Endothelial cell of umbilical vein (primary cell): ENCODE results near the gene PTPRE. TPM values are rescaled to one million over a fixed set of nuclear protein-coding genes. Genes with fewer than 3 reads are reported as not detected.
A peak's percentile ranks its signal among the peaks of the same experiment; 100 is the strongest.

Experiments
- BruUV-seq: library from RNA; stranded (reverse); fragments of 400-500 nt; replicated peaks from 2 replicates; lab custom pipeline; 2021; lab: Mats Ljungman, UMichigan
- CTCF ChIA-PET: fragments of 300-600, 350-600 bp; sonication (Branson Sonifier 250); formaldehyde crosslinking; loops from one replicate; lab custom pipeline; 2021; ENCODE audit warnings: antibody characterized with exemption, inconsistent platforms; lab: Charles Lee
- POLR2A ChIA-PET: fragments of 300-600, 350-600 bp; sonication (Branson Sonifier 250); formaldehyde crosslinking; loops from one replicate; lab custom pipeline; 2021; ENCODE audit warnings: antibody characterized with exemption, inconsistent platforms; lab: Charles Lee
- DNase-seq: peaks from one replicate; pipeline ENCODE4 v3.0.0-alpha.2; 2011; ENCODE audit warnings: low read depth, low spot score
- FAIRE-seq: peaks from 2 replicates; lab custom pipeline; 2011; peaks lifted over from hg19 to GRCh38; lab: Jason Lieb, UNC
- H2AFZ ChIP-seq: 2 replicates; pipeline ENCODE4 v1.6.0; 2012; ENCODE audit warnings: low read depth, low read length, control low read depth, inconsistent platforms
- H3K27ac ChIP-seq: 2 replicates; pipeline ENCODE4 v1.5.1; 2011; ENCODE audit warnings: low read depth, mild to moderate bottlenecking, control low read depth, low read length, moderate library complexity; ENCODE audit not compliant: insufficient read depth
- H3K27me3 ChIP-seq, 2 experiments: 2 replicates each; pipeline versions ENCODE4 v1.6.0 to v1.6.1; 2011; ENCODE audit warnings: low read length in 2 of 2, mixed read lengths in 1 of 2; ENCODE audit not compliant: control insufficient read depth in 2 of 2, insufficient read depth in 2 of 2
- H3K36me3 ChIP-seq, 2 experiments: 2 replicates in 1 of 2; 3 replicates in 1 of 2; pipeline ENCODE4 v1.5.1; 2011; ENCODE audit warnings: low read length in 2 of 2, mild to moderate bottlenecking in 1 of 2, moderate library complexity in 1 of 2; ENCODE audit not compliant: control insufficient read depth in 2 of 2, insufficient read depth in 2 of 2; ENCODE audit errors: extremely low read depth in 1 of 2
- H3K4me1 ChIP-seq: 3 replicates; pipeline ENCODE4 v1.5.1; 2011; ENCODE audit warnings: mild to moderate bottlenecking, low read length; ENCODE audit not compliant: control insufficient read depth, insufficient read depth; ENCODE audit errors: extremely low read depth
- H3K4me2 ChIP-seq: 2 replicates; pipeline ENCODE4 v1.6.1; 2011; ENCODE audit warnings: low read length, control low read depth, mixed read lengths; ENCODE audit not compliant: insufficient read depth
- H3K4me3 ChIP-seq, 3 experiments: fragments of 200-600 bp in 1 of 3; sonication (generic), shearing (Covaris generic) in 1 of 3; replicated peaks in 1 of 3; 2 replicates each; pipeline ENCODE4 v1.5.1; 2011 to 2016; ENCODE audit warnings: control low read depth in 3 of 3, low read length in 3 of 3, mild to moderate bottlenecking in 2 of 3, inconsistent platforms in 1 of 3, low read depth in 1 of 3, moderate library complexity in 1 of 3; ENCODE audit not compliant: insufficient read depth in 1 of 3
- H3K79me2 ChIP-seq: 2 replicates; pipeline ENCODE4 v1.6.0; 2012; ENCODE audit warnings: low read length, inconsistent platforms; ENCODE audit not compliant: control insufficient read depth, insufficient read depth
- H3K9ac ChIP-seq: replicated peaks from 2 replicates; pipeline ENCODE3; 2011; ENCODE audit warnings: low read length, control low read depth; ENCODE audit not compliant: insufficient read depth; ENCODE audit errors: extremely low read depth
- H3K9me1 ChIP-seq: replicated peaks from 3 replicates; pipeline ENCODE4 v1.6.0; 2011; ENCODE audit warnings: mild to moderate bottlenecking, low read length; ENCODE audit not compliant: control insufficient read depth, insufficient read depth; ENCODE audit errors: extremely low read depth
- H3K9me3 ChIP-seq: replicated peaks from 2 replicates; pipeline ENCODE4 v1.5.1; 2012; ENCODE audit warnings: low read length, inconsistent platforms; ENCODE audit not compliant: control insufficient read depth, insufficient read depth
- H4K20me1 ChIP-seq: replicated peaks from 2 replicates; pipeline ENCODE3; 2011; ENCODE audit warnings: mild to moderate bottlenecking, low read length; ENCODE audit not compliant: control insufficient read depth, insufficient read depth; ENCODE audit errors: extremely low read depth
- EZH2 ChIP-seq: IDR thresholded peaks from 2 replicates; pipeline ENCODE4 v1.6.1; 2012; ENCODE audit warnings: borderline replicate concordance, low read depth, mild to moderate bottlenecking, moderate library complexity, low read length, inconsistent platforms; ENCODE audit not compliant: severe bottlenecking
- FOS ChIP-seq: IDR thresholded peaks from 2 replicates; pipeline ENCODE4 v1.6.1; 2011; ENCODE audit warnings: mild to moderate bottlenecking, low read length, moderate library complexity, borderline replicate concordance; ENCODE audit not compliant: insufficient read depth
- GATA2 ChIP-seq: IDR thresholded peaks from 2 replicates; pipeline ENCODE4 v1.7.0; 2011; ENCODE audit warnings: low read depth, mild to moderate bottlenecking, moderate library complexity, mixed read lengths, low read length; ENCODE audit not compliant: insufficient read length, insufficient read depth
- JUN ChIP-seq: IDR thresholded peaks from 2 replicates; pipeline ENCODE4 v1.6.1; 2011; ENCODE audit warnings: borderline replicate concordance, low read depth; ENCODE audit not compliant: insufficient read length, insufficient read depth
- MYC ChIP-seq: IDR thresholded peaks from one replicate; pipeline ENCODE4 v1.6.1; 2011; ENCODE audit warnings: mild to moderate bottlenecking, low read depth, low read length
- POLR2A ChIP-seq: IDR thresholded peaks from 2 replicates; pipeline ENCODE4 v1.6.1; 2012; ENCODE audit warnings: low read depth, mild to moderate bottlenecking, control low read depth, low read length
- POLR2AphosphoS5 ChIP-seq: IDR thresholded peaks from 2 replicates; pipeline ENCODE4 v1.6.1; 2012; ENCODE audit warnings: low read depth, mild to moderate bottlenecking, control low read depth, low read length, moderate library complexity; ENCODE audit not compliant: insufficient read depth
- dilution Hi-C: fragments of 300-500 bp; cut with MboI; formaldehyde crosslinking; loops from one replicate; pipeline ENCODE4 v1.15.0; 2019; ENCODE audit warnings: low sequenced_read_pairs; ENCODE audit not compliant: extremely low pct_ligation_motif_present
- intact Hi-C: fragments of 100-400 bp; cut with micrococcal nuclease; formaldehyde crosslinking; loops from one replicate; pipeline ENCODE4 v1.10.0; 2022
- polyA plus RNA-seq, 4 experiments: library from polyadenylated mRNA; depleted of rRNA in 3 of 4; stranded (reverse) in 3 of 4; unstranded in 1 of 4; fragments of >200 nt; gene quantifications; 2 replicates each; pipeline versions ENCODE4 v1.2.1 to v1.2.3, GENCODE V29; 2011 to 2012; ENCODE audit warnings: missing spikeins in 1 of 4
- total RNA-seq: library from RNA; stranded (reverse); gene quantifications from 2 replicates; pipeline ENCODE4 v1.2.3, GENCODE V29; 2021
- TF ChIP-seq, protein P1 (sequence below), 2 donors: IDR thresholded peaks; 1 replicate in 1 of 2; 2 replicates in 1 of 2; pipeline ENCODE4 v1.5.1; 2011; ENCODE audit warnings: low read length in 2 of 2, mild to moderate bottlenecking in 2 of 2, moderate library complexity in 2 of 2, control low read depth in 1 of 2, inconsistent platforms in 1 of 2, low read depth in 1 of 2; ENCODE audit not compliant: insufficient read depth in 1 of 2; ENCODE audit errors: extremely low read depth in 1 of 2
- TF ChIP-seq, protein P2 (sequence below): IDR thresholded peaks from 2 replicates; pipeline ENCODE4 v1.6.1; 2011; ENCODE audit not compliant: insufficient read depth, insufficient read length

Gene PTPRE
- total and polyA plus RNA-seq, 2 donors (not counting 3 experiments of a cell fraction or from before 2014, with no cell fraction given): 37.3 to 116 TPM

DNA sequence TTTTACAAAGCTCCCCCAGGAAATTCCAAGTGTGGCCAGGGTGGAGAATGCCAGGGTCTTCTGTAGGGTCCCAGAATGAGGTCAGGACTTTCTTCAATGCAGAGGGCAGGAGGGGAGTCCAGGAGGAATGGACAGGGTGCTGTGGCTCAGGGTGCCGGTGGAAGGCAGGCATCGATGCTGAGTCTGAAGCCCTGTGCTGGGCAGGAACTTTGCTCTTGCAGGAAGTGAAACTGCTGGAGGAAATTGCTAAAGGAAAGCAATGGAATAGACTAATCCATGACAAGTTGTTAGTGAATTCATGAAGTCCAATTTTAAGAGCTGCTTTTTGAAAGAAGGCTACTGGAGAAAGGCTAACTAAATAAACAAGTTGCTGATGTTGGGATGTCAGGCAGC is 14.8 kb downstream of the PTPRE start:
- Histone ChIP-seq H3K36me3 (peaks cover 0 to 5% of the 10 kb centered on the region in 2 experiments), H2AFZ (no peak overlapping the region), H3K27ac (peak overlapping the region; percentile 72), H3K4me1 (peaks cover 69% of the 10 kb centered on the region), H4K20me1 (no peaks in the 10 kb centered on the region), H3K79me2 (peaks cover 25% of the 10 kb centered on the region), H3K27me3 (no peaks in the 10 kb centered on the region), H3K9me1 (no peaks in the 10 kb centered on the region), H3K9ac (no peak overlapping the region), H3K4me2 (peak overlapping the region; percentile 34), H3K9me3 (no peaks in the 10 kb centered on the region), H3K4me3 (no peak overlapping the region)
- intact Hi-C loops: no loop called here
- POLR2A ChIA-PET: no interaction called here
- dilution Hi-C loops: no loop called here
- no peak for TF ChIP-seq MYC
- TF ChIP-seq, protein P1, sequence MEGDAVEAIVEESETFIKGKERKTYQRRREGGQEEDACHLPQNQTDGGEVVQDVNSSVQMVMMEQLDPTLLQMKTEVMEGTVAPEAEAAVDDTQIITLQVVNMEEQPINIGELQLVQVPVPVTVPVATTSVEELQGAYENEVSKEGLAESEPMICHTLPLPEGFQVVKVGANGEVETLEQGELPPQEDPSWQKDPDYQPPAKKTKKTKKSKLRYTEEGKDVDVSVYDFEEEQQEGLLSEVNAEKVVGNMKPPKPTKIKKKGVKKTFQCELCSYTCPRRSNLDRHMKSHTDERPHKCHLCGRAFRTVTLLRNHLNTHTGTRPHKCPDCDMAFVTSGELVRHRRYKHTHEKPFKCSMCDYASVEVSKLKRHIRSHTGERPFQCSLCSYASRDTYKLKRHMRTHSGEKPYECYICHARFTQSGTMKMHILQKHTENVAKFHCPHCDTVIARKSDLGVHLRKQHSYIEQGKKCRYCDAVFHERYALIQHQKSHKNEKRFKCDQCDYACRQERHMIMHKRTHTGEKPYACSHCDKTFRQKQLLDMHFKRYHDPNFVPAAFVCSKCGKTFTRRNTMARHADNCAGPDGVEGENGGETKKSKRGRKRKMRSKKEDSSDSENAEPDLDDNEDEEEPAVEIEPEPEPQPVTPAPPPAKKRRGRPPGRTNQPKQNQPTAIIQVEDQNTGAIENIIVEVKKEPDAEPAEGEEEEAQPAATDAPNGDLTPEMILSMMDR (IDR thresholded peaks at IDR 0.05; ENCODE audit: extremely low read depth in 1 of 2, insufficient read depth in 1 of 2, low read depth in 1 of 2, low read length in 2 of 2): no peak
- no peak for TF ChIP-seq EZH2
- TF ChIP-seq JUN: no peak
- TF ChIP-seq FOS: no peak
- TF ChIP-seq POLR2A: no peak
- TF ChIP-seq, protein P2, sequence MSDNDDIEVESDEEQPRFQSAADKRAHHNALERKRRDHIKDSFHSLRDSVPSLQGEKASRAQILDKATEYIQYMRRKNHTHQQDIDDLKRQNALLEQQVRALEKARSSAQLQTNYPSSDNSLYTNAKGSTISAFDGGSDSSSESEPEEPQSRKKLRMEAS: no peak
- no peak for TF ChIP-seq GATA2
- TF ChIP-seq POLR2AphosphoS5: no peak
- FAIRE-seq (peak; percentile 81), DNase-seq (peak; percentile 42)
- BruUV-seq: no TSS peak
- CTCF ChIA-PET: interaction anchor here (1.7 to 10.3 kb wide), 3 partner anchors 15 to 147 kb away, joined by 3 to 68 read pairs (median 63); partner anchors contain the start of gene PTPRE
